Measurements from ENCODE around the gene CHRNE. TPM values are rescaled to one million over a fixed set of nuclear protein-coding genes. Genes with fewer than 3 reads are reported as not detected.
A peak's percentile ranks its signal among the peaks of the same experiment; 100 is the strongest.

Gene CHRNE
- total and polyA plus RNA-seq, 2 donors (not counting 1 experiment from before 2014, with no cell fraction given) = 0.99 to 4.7 TPM

- intact Hi-C loops (cut with micrococcal nuclease) = no loop called here
- ATAC-seq (ENCODE audit: low read depth) (no peak), DNase-seq (peak; percentile 16)
- no CpG with 5 or more reads among the region's 5 CpGs for whole genome bisulfite sequencing (ENCODE audit: insufficient coverage)
- peaks cover 39% of the 10 kb centered on the region for H3K4me1 Mint-ChIP-seq
- Histone ChIP-seq H4K20me1 (ENCODE audit: control insufficient read depth, insufficient read depth, low read length, poor library complexity, severe bottlenecking) (peaks cover 2% of the 10 kb centered on the region), H3K27ac (ENCODE audit: low read length in 2 of 2) (no peak overlapping the region), H3K27me3 (replicated peaks in 1 of 4; ENCODE audit: control extremely low read depth in 1 of 4, control insufficient read depth in 3 of 4, insufficient read depth in 4 of 4, low read length in 3 of 4) (peaks cover 0 to 24% (median 10%) of the 10 kb centered on the region in 4 experiments), H3K4me3 (ENCODE audit: control extremely low read depth in 1 of 5, extremely low read depth in 1 of 5, insufficient read depth in 1 of 5, low read depth in 2 of 5, low read length in 4 of 5) (no peak overlapping the region), H3K9me3 (ENCODE audit: control extremely low read depth in 1 of 3, control insufficient read depth in 2 of 3, insufficient read depth in 1 of 3, low read length in 2 of 3) (peaks cover 0 to 25% (median 0%) of the 10 kb centered on the region in 3 donors), H2AFZ (ENCODE audit: insufficient read depth, low read depth, low read length, poor library complexity, severe bottlenecking) (no peak overlapping the region), H3K4me2 (replicated peaks; ENCODE audit: low read depth, low read length, poor library complexity, severe bottlenecking) (no peak overlapping the region), H3K9ac (ENCODE audit: low read length) (no peak overlapping the region), H3K4me1 (ENCODE audit: control insufficient read depth in 2 of 2, insufficient read depth in 2 of 2, low read length in 2 of 2) (peaks cover 38 to 42% of the 10 kb centered on the region in 2 donors), H3K79me2 (ENCODE audit: control insufficient read depth, insufficient read depth, low read length) (no peaks in the 10 kb centered on the region), H3K36me3 (replicated peaks in 1 of 2; ENCODE audit: control extremely low read depth in 1 of 2, control insufficient read depth in 1 of 2, extremely low read depth in 1 of 2, insufficient read depth in 2 of 2, low read length in 1 of 2) (peaks cover 0 to 42% of the 10 kb centered on the region in 2 experiments)
- POLR2A ChIA-PET = no interaction called here
- no peaks in the 10 kb centered on the region for H3K9me3 Mint-ChIP-seq (ENCODE audit: insufficient read depth)
- CTCF ChIA-PET = interaction anchor here (1.0 kb wide), 1 partner anchor 164 kb away, joined by 6 read pairs; no protein-coding TSS in a partner anchor
- H3K4me3 Mint-ChIP-seq = peak overlapping the region; percentile 80
- no peaks in the 10 kb centered on the region for H3K27me3 Mint-ChIP-seq
- no peak for TF ChIP-seq EZH2 (IDR thresholded peaks at IDR 0.05; ENCODE audit: borderline replicate concordance, insufficient read depth, low read depth, low read length, poor library complexity, severe bottlenecking)
- TF ChIP-seq, protein P1, sequence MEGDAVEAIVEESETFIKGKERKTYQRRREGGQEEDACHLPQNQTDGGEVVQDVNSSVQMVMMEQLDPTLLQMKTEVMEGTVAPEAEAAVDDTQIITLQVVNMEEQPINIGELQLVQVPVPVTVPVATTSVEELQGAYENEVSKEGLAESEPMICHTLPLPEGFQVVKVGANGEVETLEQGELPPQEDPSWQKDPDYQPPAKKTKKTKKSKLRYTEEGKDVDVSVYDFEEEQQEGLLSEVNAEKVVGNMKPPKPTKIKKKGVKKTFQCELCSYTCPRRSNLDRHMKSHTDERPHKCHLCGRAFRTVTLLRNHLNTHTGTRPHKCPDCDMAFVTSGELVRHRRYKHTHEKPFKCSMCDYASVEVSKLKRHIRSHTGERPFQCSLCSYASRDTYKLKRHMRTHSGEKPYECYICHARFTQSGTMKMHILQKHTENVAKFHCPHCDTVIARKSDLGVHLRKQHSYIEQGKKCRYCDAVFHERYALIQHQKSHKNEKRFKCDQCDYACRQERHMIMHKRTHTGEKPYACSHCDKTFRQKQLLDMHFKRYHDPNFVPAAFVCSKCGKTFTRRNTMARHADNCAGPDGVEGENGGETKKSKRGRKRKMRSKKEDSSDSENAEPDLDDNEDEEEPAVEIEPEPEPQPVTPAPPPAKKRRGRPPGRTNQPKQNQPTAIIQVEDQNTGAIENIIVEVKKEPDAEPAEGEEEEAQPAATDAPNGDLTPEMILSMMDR (IDR thresholded peaks at IDR 0.05) = no peak
- H3K27ac Mint-ChIP-seq = no peak overlapping the region
These were observed 5.1 kb downstream of the CHRNE start for GRCh38 chr17:4897785-4898184.

- ChIA-PET POLR2A (no interaction called here), CTCF (interaction anchor here (1.0 kb wide), 1 partner anchor 164 kb away, joined by 6 read pairs; no protein-coding TSS in a partner anchor)
- ATAC-seq (ENCODE audit: low read depth) = no peak
These were observed 5.7 kb downstream of the CHRNE start for GRCh38 chr17:4897198-4897687.

More at GRCh38 chr17:4897198-4897687, 5.7 kb downstream of the CHRNE start:
- peaks cover 33% of the 10 kb centered on the region for H3K4me1 Mint-ChIP-seq
- H3K9me3 ChIP-seq (ENCODE audit: control extremely low read depth in 1 of 3, control insufficient read depth in 2 of 3, insufficient read depth in 1 of 3, low read length in 2 of 3) = peaks cover 0 to 25% (median 0%) of the 10 kb centered on the region in 3 donors
- no peak overlapping the region for H3K4me3 ChIP-seq (ENCODE audit: control extremely low read depth in 1 of 5, extremely low read depth in 1 of 5, insufficient read depth in 1 of 5, low read depth in 2 of 5, low read length in 4 of 5)
- H3K9ac ChIP-seq (ENCODE audit: low read length) = no peak overlapping the region
- over 99% methylated on average over 10 of the region's 10 CpGs for WGBS (ENCODE audit: insufficient coverage)
- no peaks in the 10 kb centered on the region for H3K9me3 Mint-ChIP-seq (ENCODE audit: insufficient read depth)
- H3K27ac Mint-ChIP-seq = no peak overlapping the region
- peak; percentile 25 for DNase-seq
- peaks cover 0 to 48% of the 10 kb centered on the region in 2 experiments for H3K36me3 ChIP-seq (replicated peaks in 1 of 2; ENCODE audit: control extremely low read depth in 1 of 2, control insufficient read depth in 1 of 2, extremely low read depth in 1 of 2, insufficient read depth in 2 of 2, low read length in 1 of 2)
- no peaks in the 10 kb centered on the region for H3K27me3 Mint-ChIP-seq
- intact Hi-C loops (cut with micrococcal nuclease) = no loop called here
- peaks cover 7% of the 10 kb centered on the region for H4K20me1 ChIP-seq (ENCODE audit: control insufficient read depth, insufficient read depth, low read length, poor library complexity, severe bottlenecking)
- H2AFZ ChIP-seq (ENCODE audit: insufficient read depth, low read depth, low read length, poor library complexity, severe bottlenecking) = no peak overlapping the region
- no peak overlapping the region for H3K4me2 ChIP-seq (replicated peaks; ENCODE audit: low read depth, low read length, poor library complexity, severe bottlenecking)
- H3K27ac ChIP-seq (ENCODE audit: low read length in 2 of 2) = no peak overlapping the region
- no peaks in the 10 kb centered on the region for H3K79me2 ChIP-seq (ENCODE audit: control insufficient read depth, insufficient read depth, low read length)
- TF ChIP-seq EZH2 (IDR thresholded peaks at IDR 0.05; ENCODE audit: borderline replicate concordance, insufficient read depth, low read depth, low read length, poor library complexity, severe bottlenecking) = no peak
- peaks cover 32 to 37% of the 10 kb centered on the region in 2 donors for H3K4me1 ChIP-seq (ENCODE audit: control insufficient read depth in 2 of 2, insufficient read depth in 2 of 2, low read length in 2 of 2)
- H3K4me3 Mint-ChIP-seq = no peak overlapping the region
- H3K27me3 ChIP-seq (replicated peaks in 1 of 4; ENCODE audit: control extremely low read depth in 1 of 4, control insufficient read depth in 3 of 4, insufficient read depth in 4 of 4, low read length in 3 of 4) = peaks cover 0 to 22% (median 10%) of the 10 kb centered on the region in 4 experiments

Data from B cell (primary cell).